Measurements from ENCODE around the gene SETD7.

SETD7 gene

GRCh38 chr4:139568206-139568955 is 12.4 kb upstream of the SETD7 start:
- DNase-seq = peak; percentile 28

GRCh38 chr4:139567159-139567870 is 11.3 kb upstream of the SETD7 start:
- no peak for DNase-seq

GRCh38 chr4:139564502-139564901 is 8.5 kb upstream of the SETD7 start:
- DNase-seq = no peak

GRCh38 chr4:139563515-139563914 is 7.5 kb upstream of the SETD7 start:
- DNase-seq = no peak

- no peak for DNase-seq
Measured at GRCh38 chr4:139562839-139563238, 6.8 kb upstream of the SETD7 start.

GRCh38 chr4:139562067-139562684 is 6.2 kb upstream of the SETD7 start:
- DNase-seq = no peak

- no peak for DNase-seq
Measured at GRCh38 chr4:139560406-139561104, 4.5 kb upstream of the SETD7 start.

- DNase-seq = no peak
Measured at GRCh38 chr4:139559687-139560086, 3.7 kb upstream of the SETD7 start.

- no peak for DNase-seq
Measured at GRCh38 chr4:139559089-139559479, 3.1 kb upstream of the SETD7 start.

GRCh38 chr4:139558235-139559088 is 2.4 kb upstream of the SETD7 start:
- DNase-seq = no peak

- DNase-seq = no peak
Measured at GRCh38 chr4:139557556-139558110, 1.6 kb upstream of the SETD7 start.

GRCh38 chr4:139556724-139557555 is 921 bp upstream of the SETD7 start:
- peak; percentile 27 for DNase-seq

GRCh38 chr4:139555705-139556070 is 331 bp downstream of the SETD7 start:
- no peak for DNase-seq

GRCh38 chr4:139554893-139555704 is 920 bp downstream of the SETD7 start:
- DNase-seq = peak; percentile 49

- DNase-seq = no peak
Measured at GRCh38 chr4:139554642-139554892, 1.5 kb downstream of the SETD7 start.

- no peak for DNase-seq
Measured at GRCh38 chr4:139553751-139554641, 2.0 kb downstream of the SETD7 start.

GRCh38 chr4:139552517-139553307 is 3.3 kb downstream of the SETD7 start:
- no peak for DNase-seq

GRCh38 chr4:139550724-139551429 is 5.1 kb downstream of the SETD7 start:
- no peak for DNase-seq

All from DMS 273 treated with DMSO at 0.1 percent for 48 hours (cell line).